Uterus (tissue), 2 donors: ENCODE measurements around the gene MAMDC2.
"Not testable (repeated sequence)": the region's sequence is repeated elsewhere in the genome, so short reads cannot be mapped to it uniquely, and the experiment has no call there.

Source experiments
- POLR2A ChIP-seq, 2 donors: fragments of 450-650 bp; IDR thresholded peaks; one replicate each; pipeline ENCODE4 v1.6.1; 2016; ENCODE audit warnings: antibody characterized with exemption in 2 of 2, mild to moderate bottlenecking in 1 of 2, moderate library complexity in 1 of 2
- TF ChIP-seq, protein P1 (sequence below), 4 experiments: fragments of 200-600 bp in 2 of 4; fragments of 450-650 bp in 2 of 4; sonication (generic) in 2 of 4; IDR thresholded peaks; one replicate each; pipeline ENCODE4 v1.5.1; 2016 to 2019; ENCODE audit warnings: antibody characterized with exemption in 4 of 4, mild to moderate bottlenecking in 2 of 4, moderate library complexity in 1 of 4

- TF ChIP-seq, protein P1, sequence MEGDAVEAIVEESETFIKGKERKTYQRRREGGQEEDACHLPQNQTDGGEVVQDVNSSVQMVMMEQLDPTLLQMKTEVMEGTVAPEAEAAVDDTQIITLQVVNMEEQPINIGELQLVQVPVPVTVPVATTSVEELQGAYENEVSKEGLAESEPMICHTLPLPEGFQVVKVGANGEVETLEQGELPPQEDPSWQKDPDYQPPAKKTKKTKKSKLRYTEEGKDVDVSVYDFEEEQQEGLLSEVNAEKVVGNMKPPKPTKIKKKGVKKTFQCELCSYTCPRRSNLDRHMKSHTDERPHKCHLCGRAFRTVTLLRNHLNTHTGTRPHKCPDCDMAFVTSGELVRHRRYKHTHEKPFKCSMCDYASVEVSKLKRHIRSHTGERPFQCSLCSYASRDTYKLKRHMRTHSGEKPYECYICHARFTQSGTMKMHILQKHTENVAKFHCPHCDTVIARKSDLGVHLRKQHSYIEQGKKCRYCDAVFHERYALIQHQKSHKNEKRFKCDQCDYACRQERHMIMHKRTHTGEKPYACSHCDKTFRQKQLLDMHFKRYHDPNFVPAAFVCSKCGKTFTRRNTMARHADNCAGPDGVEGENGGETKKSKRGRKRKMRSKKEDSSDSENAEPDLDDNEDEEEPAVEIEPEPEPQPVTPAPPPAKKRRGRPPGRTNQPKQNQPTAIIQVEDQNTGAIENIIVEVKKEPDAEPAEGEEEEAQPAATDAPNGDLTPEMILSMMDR (IDR thresholded peaks at IDR 0.05), result not testable (repeated sequence)
- TF ChIP-seq POLR2A (IDR thresholded peaks at IDR 0.05), result not testable (repeated sequence)
These were observed 190.6 kb downstream of the MAMDC2 start for GRCh38 chr9:70234208-70234607.
